ENCODE data around the gene PPP1R1B.

- TF ChIP-seq CTCF (IDR thresholded peaks at IDR 0.05) (no peak), POLR2A (IDR thresholded peaks at IDR 0.05) (no peak)
Measured at GRCh38 chr17:39679521-39680192, 52.9 kb downstream of the PPP1R1B start.
